Mesothelial cell of epicardium (in vitro differentiated cells): ENCODE results near the gene PGS1. TPM values are rescaled to one million over a fixed set of nuclear protein-coding genes. Genes with fewer than 3 reads are reported as not detected.
"Not testable (repeated sequence)": the region's sequence is repeated elsewhere in the genome, so short reads cannot be mapped to it uniquely, and the experiment has no call there.

ENCODE experiments used
- DNase-seq, 2 experiments: peaks; one replicate each; pipeline ENCODE4 v3.0.0; 2021; ENCODE audit warnings: low spot score in 2 of 2; ENCODE audit not compliant: unreplicated experiment in 2 of 2
- H3K27ac Mint-ChIP-seq: 2 replicates; pipeline ENCODE4 v1.8.0; 2021; ENCODE audit warnings: mixed read lengths
- H3K27me3 Mint-ChIP-seq: 2 replicates; pipeline ENCODE4 v1.8.0; 2021; ENCODE audit warnings: low read depth, mixed read lengths
- H3K36me3 Mint-ChIP-seq: 2 replicates; pipeline ENCODE4 v1.8.0; 2021; ENCODE audit warnings: mixed read lengths
- H3K4me1 Mint-ChIP-seq: 2 replicates; pipeline ENCODE4 v1.8.0; 2021; ENCODE audit warnings: mixed read lengths
- H3K4me3 Mint-ChIP-seq: 2 replicates; pipeline ENCODE4 v1.8.0; 2021; ENCODE audit warnings: mild to moderate bottlenecking, moderate library complexity, mixed read lengths
- H3K9me3 Mint-ChIP-seq: 2 replicates; pipeline ENCODE4 v1.8.0; 2021; ENCODE audit warnings: mixed read lengths
- total RNA-seq: library from RNA; stranded (reverse); gene quantifications from 3 replicates; pipeline ENCODE4 v1.2.1, GENCODE V29; 2021
- TF ChIP-seq, protein P1 (sequence below): fragments of 200-600 bp; sonication (generic); IDR thresholded peaks from one replicate; pipeline ENCODE4 v1.5.0; 2021; ENCODE audit warnings: antibody characterized with exemption; ENCODE audit not compliant: unreplicated experiment

The PGS1 gene
- total RNA-seq, 1 donor from 2014 or later = 62.3 TPM

DNA sequence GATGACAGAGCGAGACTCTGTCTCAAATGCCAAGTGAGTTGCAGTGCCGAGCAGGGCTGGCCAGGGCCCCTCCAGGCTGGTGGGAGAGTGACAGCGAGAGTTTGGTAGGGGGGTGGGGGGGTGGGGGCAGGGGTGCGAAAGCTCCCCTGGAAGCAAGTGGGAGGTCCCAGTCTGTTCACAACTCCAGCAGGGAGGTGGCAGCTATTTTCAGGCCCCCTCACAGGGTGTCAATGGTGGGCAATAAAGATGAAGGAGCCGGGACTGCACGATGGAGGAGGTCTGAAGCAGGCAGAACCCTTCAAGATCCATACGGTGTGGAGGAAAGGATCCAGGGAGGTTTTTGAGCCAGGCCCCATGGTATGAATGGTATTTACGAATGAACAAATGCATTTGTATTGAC is 83.7 kb downstream of the PGS1 start:
- H3K4me3 Mint-ChIP-seq = no peak overlapping the region
- H3K36me3 Mint-ChIP-seq = no peaks in the 10 kb centered on the region
- TF ChIP-seq, protein P1, sequence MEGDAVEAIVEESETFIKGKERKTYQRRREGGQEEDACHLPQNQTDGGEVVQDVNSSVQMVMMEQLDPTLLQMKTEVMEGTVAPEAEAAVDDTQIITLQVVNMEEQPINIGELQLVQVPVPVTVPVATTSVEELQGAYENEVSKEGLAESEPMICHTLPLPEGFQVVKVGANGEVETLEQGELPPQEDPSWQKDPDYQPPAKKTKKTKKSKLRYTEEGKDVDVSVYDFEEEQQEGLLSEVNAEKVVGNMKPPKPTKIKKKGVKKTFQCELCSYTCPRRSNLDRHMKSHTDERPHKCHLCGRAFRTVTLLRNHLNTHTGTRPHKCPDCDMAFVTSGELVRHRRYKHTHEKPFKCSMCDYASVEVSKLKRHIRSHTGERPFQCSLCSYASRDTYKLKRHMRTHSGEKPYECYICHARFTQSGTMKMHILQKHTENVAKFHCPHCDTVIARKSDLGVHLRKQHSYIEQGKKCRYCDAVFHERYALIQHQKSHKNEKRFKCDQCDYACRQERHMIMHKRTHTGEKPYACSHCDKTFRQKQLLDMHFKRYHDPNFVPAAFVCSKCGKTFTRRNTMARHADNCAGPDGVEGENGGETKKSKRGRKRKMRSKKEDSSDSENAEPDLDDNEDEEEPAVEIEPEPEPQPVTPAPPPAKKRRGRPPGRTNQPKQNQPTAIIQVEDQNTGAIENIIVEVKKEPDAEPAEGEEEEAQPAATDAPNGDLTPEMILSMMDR = no peak
- no peaks in the 10 kb centered on the region for H3K4me1 Mint-ChIP-seq
- no peak overlapping the region for H3K27ac Mint-ChIP-seq
- H3K9me3 Mint-ChIP-seq = peaks cover 4% of the 10 kb centered on the region
- DNase-seq = no peak
- H3K27me3 Mint-ChIP-seq = no peaks in the 10 kb centered on the region

DNA sequence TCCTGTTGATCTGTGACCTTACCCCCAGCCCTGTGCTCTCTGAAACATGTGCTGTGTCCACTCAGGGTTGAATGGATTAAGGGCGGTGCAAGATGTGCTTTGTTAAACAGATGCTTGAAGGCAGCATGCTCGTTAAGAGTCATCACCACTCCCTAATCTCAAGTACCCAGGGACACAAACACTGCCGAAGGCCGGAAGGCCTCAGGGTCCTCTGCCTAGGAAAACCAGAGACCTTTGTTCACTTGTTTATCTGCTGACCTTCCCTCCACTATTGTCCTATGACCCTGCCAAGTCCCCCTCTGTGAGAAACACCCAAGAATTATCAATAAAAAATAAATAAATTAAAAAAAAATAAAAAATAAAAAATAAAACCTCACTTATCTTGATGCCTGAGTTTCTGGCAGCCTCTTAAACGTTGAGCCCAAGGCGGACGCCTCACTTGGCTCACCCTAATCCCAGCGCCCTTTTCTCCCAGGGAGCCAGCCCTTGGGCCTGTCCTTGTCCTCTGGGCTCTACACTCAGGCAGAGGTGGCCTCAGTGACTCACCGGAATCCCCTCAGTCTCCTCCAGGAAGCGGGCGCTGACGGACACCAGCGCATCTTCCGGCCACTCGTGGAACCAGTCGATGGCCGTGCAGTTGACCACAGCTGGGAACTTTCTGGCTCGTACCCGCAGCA is 87.8 kb downstream of the PGS1 start:
- not testable (repeated sequence) for H3K4me1 Mint-ChIP-seq, H3K4me3 Mint-ChIP-seq, H3K27ac Mint-ChIP-seq

DNA sequence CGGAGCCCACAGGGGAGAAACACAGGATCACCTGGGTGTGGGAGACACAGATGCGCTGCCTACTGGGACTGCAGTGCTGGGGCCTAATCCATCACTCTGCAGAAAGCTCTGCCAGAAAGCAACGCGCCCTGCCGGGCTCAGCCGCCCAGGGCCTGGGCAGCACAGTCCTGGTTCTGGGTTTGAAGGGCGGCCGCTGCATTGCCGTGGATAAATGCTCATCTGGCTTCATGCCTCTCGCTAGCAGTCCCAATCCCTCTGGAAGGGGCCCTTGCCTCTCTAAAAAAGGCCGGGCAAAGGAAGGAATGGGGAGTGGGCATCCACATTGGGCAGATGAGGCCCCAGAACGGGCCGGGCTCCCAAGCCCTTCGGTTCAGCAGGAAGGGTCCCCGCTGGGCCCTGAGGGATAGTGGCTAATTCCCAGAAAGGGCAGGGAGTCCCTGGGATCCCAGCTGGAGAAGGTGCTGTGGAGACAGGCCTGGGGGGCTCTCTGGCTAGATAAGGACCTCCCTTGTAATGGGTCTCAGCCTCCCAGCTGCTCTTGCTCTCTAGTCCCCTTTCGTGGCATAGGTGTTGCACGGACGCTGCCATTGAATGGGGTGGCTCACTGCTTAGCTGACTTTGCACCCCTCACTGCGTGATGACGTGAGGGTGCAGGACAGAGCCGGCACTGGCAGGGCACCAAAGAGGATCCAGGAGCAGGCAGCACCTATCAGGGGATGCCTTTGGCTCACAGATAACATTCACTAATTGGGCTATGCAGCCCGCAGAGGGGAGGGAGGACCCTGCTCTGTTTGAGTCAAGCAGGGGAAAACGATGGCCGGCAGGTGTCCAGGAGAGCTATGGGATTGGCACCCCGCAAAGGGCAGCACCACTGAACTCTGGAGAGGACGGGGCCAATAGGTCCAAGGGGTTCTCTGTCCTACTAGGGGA is 88.6 kb downstream of the PGS1 start:
- TF ChIP-seq, protein P1 = no peak
- no peaks in the 10 kb centered on the region for H3K4me1 Mint-ChIP-seq
- DNase-seq = no peak
- no peak overlapping the region for H3K4me3 Mint-ChIP-seq
- no peaks in the 10 kb centered on the region for H3K27me3 Mint-ChIP-seq
- H3K9me3 Mint-ChIP-seq = peaks cover 7% of the 10 kb centered on the region
- H3K36me3 Mint-ChIP-seq = no peaks in the 10 kb centered on the region
- H3K27ac Mint-ChIP-seq = no peak overlapping the region

More for the DNA sequence above, 87.8 kb downstream of the PGS1 start:
- not testable (repeated sequence) for DNase-seq, H3K9me3 Mint-ChIP-seq, H3K36me3 Mint-ChIP-seq, H3K27me3 Mint-ChIP-seq

DNA sequence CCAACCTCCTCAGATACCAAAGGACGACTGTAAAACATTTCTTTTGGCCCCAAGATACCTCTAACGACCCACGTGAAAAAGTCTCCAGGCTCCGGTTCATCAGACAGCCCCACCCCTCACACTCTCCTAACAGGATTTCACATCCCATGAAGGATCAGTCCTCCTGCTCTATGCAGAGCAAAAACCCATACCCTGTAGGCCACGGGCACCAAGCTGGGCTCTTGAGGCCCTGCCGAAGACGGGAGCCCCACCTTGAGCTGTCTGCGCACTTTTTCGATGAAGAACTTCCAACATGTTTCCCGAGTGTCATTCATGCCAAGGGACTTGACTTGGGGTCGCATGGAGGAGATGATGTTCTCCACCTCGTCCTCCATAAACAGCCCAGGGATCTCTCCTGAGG is 89.9 kb downstream of the PGS1 start:
- TF ChIP-seq, protein P1 = no peak
- Mint-ChIP-seq H3K9me3 (peaks cover 7% of the 10 kb centered on the region), H3K4me3 (no peak overlapping the region)

DNA sequence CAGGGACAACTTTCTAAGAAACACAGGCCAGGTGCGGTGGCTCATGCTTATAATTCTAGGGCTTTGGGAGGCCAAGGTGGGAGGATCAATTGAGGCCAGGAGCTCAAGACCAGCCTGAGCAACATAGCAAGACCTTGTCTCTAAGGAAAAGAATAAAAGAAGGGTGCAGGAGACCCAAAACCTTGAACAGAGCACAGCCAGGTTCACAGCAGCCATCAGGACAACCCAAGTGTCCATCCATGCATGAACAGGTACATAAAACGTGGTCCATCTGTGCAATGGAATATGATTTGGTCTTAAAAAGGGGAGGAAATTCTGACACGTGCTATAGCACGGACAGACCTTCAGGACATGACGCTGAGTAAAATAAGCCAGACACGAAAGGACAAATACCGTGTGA is 91.0 kb downstream of the PGS1 start:
- TF ChIP-seq, protein P1 = no peak
- H3K9me3 Mint-ChIP-seq = peaks cover 7% of the 10 kb centered on the region
- DNase-seq = no peak
- H3K27ac Mint-ChIP-seq = no peak overlapping the region
- H3K27me3 Mint-ChIP-seq = no peaks in the 10 kb centered on the region
- no peaks in the 10 kb centered on the region for H3K4me1 Mint-ChIP-seq
- no peaks in the 10 kb centered on the region for H3K36me3 Mint-ChIP-seq
- no peak overlapping the region for H3K4me3 Mint-ChIP-seq

More for the DNA sequence above, 89.9 kb downstream of the PGS1 start:
- no peaks in the 10 kb centered on the region for H3K27me3 Mint-ChIP-seq
- H3K4me1 Mint-ChIP-seq = no peaks in the 10 kb centered on the region
- H3K36me3 Mint-ChIP-seq = no peaks in the 10 kb centered on the region
- no peak overlapping the region for H3K27ac Mint-ChIP-seq
- DNase-seq = no peak

DNA sequence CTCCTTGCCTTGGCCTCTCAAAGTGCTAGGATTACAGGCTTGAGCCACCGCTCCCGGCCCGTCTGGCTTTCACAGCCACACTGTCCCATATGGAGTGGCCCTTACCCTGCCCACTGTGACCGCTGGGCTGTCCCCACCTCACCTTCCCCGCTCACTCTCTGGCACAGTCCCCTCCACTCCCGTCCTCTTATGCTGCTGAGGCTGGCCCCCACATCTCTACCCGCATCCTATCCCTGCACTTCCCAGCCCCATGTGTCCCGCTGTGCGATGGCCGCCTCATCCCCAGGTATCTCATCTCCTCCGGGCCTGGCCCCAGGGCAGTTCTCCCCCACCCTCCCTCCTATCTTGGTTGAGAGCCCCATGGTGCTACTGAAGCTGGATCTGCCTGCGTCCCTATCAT is 93.2 kb downstream of the PGS1 start:
- H3K27me3 Mint-ChIP-seq = no peaks in the 10 kb centered on the region
- no peak for DNase-seq
- H3K4me1 Mint-ChIP-seq = no peaks in the 10 kb centered on the region
- H3K4me3 Mint-ChIP-seq = no peak overlapping the region
- H3K27ac Mint-ChIP-seq = no peak overlapping the region
- peaks cover 4% of the 10 kb centered on the region for H3K9me3 Mint-ChIP-seq
- H3K36me3 Mint-ChIP-seq = no peaks in the 10 kb centered on the region
- TF ChIP-seq, protein P1 = no peak
